OCI-LY7 (cell line): ENCODE data around the gene HS2ST1.

ENCODE experiments used
- CTCF ChIP-seq: fragments of 200-600 bp; sonication (generic); conservative IDR thresholded peaks from 2 replicates; pipeline ENCODE4 v1.5.1; 2014; ENCODE audit warnings: mild to moderate bottlenecking, antibody characterized with exemption, low read length, moderate library complexity, mixed read lengths
- EZH2phosphoT487 ChIP-seq: fragments of 200-600 bp; sonication (generic); IDR thresholded peaks from 2 replicates; pipeline ENCODE4 v1.6.1; 2018; ENCODE audit warnings: low read depth, borderline replicate concordance, mild to moderate bottlenecking, mixed run types, antibody characterized with exemption, low read length, moderate library complexity, mixed read lengths

- TF ChIP-seq CTCF = no peak
- no peak for TF ChIP-seq EZH2phosphoT487
Measured at GRCh38 chr1:87064309-87064708, 149.9 kb downstream of the HS2ST1 start.
